Activated T-helper 1 cell treated with Interleukin-2 at 50 U/mL for 16 hours (primary cell): Measurements from ENCODE around the gene GDPD5.
"Not testable (repeated sequence)": the region's sequence is repeated elsewhere in the genome, so short reads cannot be mapped to it uniquely, and the experiment has no call there.

Experiments used
- DNase-seq: peaks from one replicate; pipeline ENCODE4 v3.0.0-alpha.2; 2020; ENCODE audit warnings: low read depth

Gene GDPD5

GRCh38 chr11:75428989-75429640, 96.6 kb downstream of the GDPD5 start:
- DNase-seq = no peak

GRCh38 chr11:75428281-75428724, 97.4 kb downstream of the GDPD5 start:
- DNase-seq = peak; percentile 22

- DNase-seq = no peak
These were observed 98.6 kb downstream of the GDPD5 start for GRCh38 chr11:75427181-75427580.

- no peak for DNase-seq
These were observed 99.0 kb downstream of the GDPD5 start for GRCh38 chr11:75426720-75427086.

- no peak for DNase-seq
These were observed 100.3 kb downstream of the GDPD5 start for GRCh38 chr11:75425422-75425821.

- DNase-seq = no peak
These were observed 101.3 kb downstream of the GDPD5 start for GRCh38 chr11:75424396-75424795.

GRCh38 chr11:75423721-75424120, 102.0 kb downstream of the GDPD5 start:
- DNase-seq = no peak

- no peak for DNase-seq
These were observed 103.2 kb downstream of the GDPD5 start for GRCh38 chr11:75422248-75423231.

GRCh38 chr11:75421902-75422247, 103.9 kb downstream of the GDPD5 start:
- DNase-seq = no peak

- no peak for DNase-seq
These were observed 104.6 kb downstream of the GDPD5 start for GRCh38 chr11:75421035-75421602.

- no peak for DNase-seq
These were observed 105.3 kb downstream of the GDPD5 start for GRCh38 chr11:75420224-75421034.

- no peak for DNase-seq
These were observed 111.9 kb downstream of the GDPD5 start for GRCh38 chr11:75413864-75414263.

GRCh38 chr11:75413146-75413545, 112.6 kb downstream of the GDPD5 start:
- DNase-seq = not testable (repeated sequence)

GRCh38 chr11:75409971-75410370, 115.8 kb downstream of the GDPD5 start:
- DNase-seq = not testable (repeated sequence)

GRCh38 chr11:75408957-75409219, 116.9 kb downstream of the GDPD5 start:
- no peak for DNase-seq

- no peak for DNase-seq
These were observed 119.4 kb downstream of the GDPD5 start for GRCh38 chr11:75406338-75406777.

GRCh38 chr11:75403983-75404658, 121.6 kb downstream of the GDPD5 start:
- no peak for DNase-seq

- no peak for DNase-seq
These were observed 122.7 kb downstream of the GDPD5 start for GRCh38 chr11:75403037-75403436.

GRCh38 chr11:75402002-75402773, 123.6 kb downstream of the GDPD5 start:
- no peak for DNase-seq

- no peak for DNase-seq
These were observed 125.4 kb downstream of the GDPD5 start for GRCh38 chr11:75400146-75400865.
